ENCODE measurements around the gene ROBO1.
A peak's percentile ranks its signal among the peaks of the same experiment; 100 is the strongest.

DNA sequence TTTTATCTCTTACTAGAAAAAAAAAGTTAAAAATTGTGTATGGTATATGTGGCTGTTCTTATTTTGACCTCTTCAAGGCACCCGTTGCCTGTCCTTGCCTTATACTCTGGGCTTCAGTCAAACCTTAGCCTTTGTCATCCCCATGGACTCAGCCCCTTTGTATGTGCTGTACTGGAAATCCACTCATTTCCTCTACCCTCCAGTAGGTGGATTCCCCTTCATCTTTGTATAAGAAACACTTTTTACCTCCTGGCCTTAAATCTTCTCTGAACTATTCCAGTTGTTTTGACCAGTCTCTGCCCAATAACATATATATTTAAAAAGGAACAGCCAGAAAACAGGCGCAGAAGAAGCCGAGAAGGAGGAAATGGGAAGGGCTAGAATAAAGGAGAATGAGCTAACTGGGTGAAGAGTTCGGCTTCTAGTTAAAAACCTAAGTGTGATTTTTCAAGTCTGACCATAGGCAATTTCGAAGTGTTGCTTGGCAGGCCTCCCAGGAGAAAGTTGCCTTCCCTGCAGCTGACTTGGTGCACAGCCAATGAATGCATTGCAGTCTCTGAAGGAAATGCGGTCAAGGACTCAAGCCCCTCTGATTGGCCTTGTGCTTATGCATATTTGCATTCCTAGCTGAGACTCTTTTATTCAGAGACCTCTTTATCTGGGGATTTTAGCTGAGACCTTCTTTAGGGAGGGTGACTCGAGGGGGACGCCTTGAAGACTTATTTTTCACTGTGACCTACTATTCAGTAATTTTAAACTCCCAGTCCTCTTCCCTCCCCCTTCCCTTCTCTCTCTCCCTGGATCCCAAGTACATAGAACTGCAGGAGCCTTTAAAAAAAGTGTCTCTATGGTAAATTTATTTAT is 277.4 kb downstream of the ROBO1 start:
- TF ChIP-seq CTCF (IDR thresholded peaks at IDR 0.05) (peak; percentile 24), EZH2 (IDR thresholded peaks at IDR 0.05) (no peak), EZH2phosphoT487 (IDR thresholded peaks at IDR 0.05) (no peak)
